Stimulated activated naive CD8-positive, alpha-beta T cell treated with anti-CD3 and anti-CD28 coated beads, Interleukin-15, Interleukin-2, amounts not matched to agents 100 U/mL and 50 U/mL, for 24 hours (primary cell): ENCODE data around the gene FCN2.
A peak's percentile ranks its signal among the peaks of the same experiment; 100 is the strongest.

Experiments
- ATAC-seq: fragments of 150-1000 bp; cut with Tn5 transposase; one replicate; pipeline ENCODE4 v1.10.0; 2021
- DNase-seq: peaks from one replicate; pipeline ENCODE4 v3.0.0; 2021

The FCN2 gene

DNA sequence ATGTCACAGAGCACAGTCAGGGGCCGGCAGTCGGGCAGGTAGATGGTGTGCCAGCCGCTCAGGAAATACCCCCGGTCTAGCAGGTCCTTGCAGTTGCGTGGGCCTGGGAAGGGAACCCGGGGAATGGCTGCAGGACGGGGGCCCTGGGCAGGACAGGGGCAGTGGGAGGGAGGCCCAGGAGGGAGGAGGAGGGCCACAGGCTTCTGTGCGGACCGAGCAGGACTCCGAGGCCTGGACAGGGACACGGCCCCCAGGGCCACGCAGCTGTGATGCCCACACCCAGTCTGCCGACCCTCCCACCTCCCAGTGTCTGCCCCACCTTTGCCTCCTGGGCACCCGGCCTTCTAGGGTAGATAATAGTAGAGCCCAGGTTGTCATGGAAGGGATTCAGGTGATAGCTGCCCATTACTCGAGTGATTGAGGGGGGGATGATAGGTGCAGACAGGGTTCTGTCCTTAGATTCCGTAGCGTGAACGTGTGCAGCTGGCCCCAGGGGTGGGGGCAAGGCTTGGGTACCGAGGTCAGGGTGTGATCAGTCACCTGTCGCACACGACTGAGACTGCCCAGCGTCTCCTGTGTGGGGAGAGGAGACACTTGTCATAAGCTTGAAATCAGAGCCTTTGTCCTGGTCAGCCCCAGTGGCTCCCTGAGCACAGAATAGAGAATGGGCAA is 32.6 kb downstream of the FCN2 start:
- no peak for ATAC-seq
- no peak for DNase-seq

DNA sequence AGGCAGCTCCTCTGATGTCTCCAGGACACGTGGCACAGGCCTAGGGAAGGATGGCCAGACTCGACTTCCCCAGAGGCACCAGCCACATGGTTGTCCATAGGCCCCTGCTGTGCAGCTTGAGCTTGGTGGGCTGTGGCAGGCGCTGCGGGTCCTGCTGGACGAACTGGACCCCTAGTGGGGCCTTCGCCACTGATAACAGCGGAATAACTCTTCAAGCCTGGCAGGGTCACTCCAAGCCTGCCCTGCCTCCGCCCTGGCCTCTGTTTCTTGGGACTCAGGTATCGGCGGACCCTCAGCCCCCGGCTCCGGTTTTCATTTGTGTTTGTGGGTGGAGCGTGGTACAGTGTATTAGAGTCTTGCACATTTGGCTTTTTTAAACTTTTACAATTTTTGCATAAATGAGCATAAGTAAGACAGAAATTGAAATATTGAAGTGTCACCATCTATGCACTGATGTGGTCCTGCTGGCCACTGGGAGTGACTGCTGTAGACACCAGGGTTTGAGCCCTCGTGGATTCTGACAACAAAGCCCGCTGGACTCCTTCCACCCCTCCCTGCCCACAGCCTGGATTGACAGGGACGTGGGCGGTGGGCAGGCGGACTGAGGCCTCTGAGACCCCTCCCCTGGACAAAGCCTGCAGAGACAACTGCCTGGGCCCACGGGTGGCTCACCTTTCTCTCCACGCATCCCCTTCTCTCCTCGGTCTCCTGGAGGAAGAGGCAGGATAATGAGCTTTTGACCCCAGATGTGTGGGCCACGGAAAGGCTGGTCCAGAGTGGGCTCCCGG is 33.3 kb downstream of the FCN2 start:
- ATAC-seq (no peak), DNase-seq (no peak)

DNA sequence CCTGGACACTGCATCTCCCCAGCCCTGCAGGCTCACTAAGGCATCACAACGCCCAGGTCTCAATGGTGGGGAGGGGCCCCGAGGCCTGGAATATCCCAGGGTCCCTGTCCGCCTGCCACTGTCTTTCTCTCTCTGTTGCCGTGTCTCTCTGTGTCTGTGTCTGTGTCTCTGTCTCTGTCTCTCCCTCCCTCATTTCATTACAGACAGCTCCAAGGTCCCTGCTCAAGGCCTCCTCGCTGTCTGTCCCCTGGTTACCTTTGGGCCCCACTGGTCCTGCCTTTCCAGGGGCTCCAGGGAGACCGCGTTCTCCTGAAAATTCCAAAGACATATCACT is 33.9 kb downstream of the FCN2 start:
- no peak for ATAC-seq
- DNase-seq, result no peak

DNA sequence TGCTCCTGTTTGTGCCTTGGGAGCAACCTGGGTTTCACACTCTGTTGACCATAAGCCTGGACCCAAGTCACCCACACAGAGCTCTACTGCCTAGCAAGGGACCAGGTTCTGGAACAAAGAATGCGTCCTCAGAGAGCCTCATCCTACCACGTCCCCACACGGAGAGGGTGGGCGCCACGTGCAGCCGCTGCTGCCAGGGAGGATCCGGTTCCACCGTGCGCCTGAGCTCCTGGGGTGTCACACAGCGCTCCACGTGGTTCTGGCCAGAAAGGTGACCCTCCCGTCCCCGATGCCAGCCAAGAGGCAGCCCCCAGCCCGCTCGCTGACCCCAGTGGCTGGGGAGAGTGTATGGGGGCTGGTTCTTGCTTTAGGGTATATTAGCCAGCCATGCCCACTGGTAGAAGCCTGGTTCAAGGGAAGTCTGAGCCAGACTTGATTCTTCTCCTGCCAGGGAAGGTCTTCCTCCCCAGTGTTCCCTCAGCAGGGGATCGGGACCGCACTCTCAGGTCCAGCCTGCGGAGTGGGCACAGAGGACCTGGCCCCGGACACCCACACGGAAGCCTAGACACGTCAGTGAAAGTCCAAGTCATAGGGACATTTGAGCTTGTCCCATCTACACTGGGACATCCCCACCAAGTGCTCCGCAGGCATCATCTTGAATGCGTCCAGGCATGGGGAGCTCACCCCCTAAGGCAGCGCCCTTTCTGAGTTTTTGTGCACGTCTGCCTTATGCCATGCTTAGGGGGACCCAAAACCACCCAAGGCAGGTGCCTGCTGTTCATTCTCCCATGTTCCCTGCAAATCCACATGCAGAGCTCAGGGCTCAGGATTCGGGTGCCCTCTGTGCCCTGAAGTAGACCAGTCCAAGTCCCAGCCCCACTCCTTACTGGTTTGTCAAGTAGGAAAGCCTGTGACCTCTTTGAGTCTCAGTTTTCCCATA is 34.7 kb downstream of the FCN2 start:
- ATAC-seq, result no peak

DNA sequence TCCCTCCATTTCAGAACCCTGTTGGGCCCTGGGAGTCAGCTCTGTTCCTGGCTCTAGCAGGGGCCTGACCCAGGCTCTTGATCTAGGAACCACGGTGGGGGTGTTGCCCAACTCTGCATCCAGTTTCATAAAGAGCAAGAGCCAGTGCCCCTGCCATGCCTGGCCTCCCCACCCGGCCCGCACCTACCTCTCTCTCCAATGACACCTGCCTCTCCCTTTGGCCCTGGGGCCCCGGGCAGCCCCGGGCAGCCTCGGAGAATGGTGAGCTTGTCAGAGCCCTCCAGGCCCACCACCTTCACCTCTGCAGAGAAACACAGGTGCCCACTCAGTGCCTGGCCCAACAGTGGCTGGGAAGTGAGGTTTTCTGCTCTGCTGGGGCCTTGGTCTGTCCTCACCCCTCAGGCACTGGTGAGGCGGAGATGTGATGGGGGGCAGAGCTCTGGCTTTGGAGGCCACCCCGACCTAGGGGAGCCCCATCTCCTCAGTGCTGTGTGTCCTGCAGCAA is 35.6 kb downstream of the FCN2 start:
- no peak for ATAC-seq
- DNase-seq, result no peak

More for the DNA sequence above, 34.7 kb downstream of the FCN2 start:
- no peak for DNase-seq

DNA sequence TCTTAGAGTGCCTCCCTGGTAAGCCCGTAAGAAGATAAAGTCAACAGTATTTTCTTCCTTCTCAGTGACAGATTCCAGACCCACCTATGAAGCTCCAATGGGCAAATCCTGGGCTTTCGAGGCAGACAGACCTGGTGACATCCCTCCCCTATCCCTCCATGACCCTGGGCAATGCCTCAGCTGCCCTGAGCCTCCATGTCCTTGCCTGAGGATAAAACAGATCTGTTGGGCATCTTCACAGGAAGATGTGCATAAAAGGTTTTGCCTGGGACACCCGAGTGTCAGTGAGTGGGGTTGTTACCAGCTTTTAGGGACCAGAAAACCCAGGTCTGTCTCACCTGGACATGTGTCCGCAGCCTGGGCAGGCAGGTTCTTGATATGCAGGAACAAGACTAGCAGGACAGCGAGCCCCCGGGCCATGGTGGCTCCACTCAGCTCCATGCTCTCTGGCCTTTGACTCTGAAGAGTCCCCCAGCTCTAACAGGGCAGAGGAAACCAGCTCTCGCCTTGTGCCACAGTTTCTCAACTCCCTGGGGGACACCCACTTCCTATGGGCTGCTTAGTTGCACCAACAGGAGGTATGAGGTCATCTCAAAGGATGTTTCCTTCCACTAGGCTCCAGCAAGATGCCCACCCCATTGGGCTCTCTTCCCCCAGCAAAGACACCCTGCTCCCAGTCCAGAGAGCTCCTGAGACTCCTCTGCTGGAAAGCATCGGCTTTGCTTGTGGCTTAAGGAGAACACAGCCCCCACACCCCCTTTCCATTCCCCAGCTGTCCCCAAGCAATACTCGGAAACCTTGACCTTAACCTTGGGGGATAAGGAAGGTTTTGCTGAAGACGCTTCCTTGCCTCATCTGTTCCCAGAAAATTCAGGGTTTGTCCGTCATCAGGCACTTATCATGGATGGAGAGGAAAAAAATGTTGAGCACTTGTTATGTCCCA is 37.1 kb downstream of the FCN2 start, which contains the start of gene FCN1:
FCN1 (minus strand) TSS at position 482 of the 943 bp plus-strand sequence; CDS start at position 441, 41 bp downstream.
- DNase-seq, result no peak

DNA sequence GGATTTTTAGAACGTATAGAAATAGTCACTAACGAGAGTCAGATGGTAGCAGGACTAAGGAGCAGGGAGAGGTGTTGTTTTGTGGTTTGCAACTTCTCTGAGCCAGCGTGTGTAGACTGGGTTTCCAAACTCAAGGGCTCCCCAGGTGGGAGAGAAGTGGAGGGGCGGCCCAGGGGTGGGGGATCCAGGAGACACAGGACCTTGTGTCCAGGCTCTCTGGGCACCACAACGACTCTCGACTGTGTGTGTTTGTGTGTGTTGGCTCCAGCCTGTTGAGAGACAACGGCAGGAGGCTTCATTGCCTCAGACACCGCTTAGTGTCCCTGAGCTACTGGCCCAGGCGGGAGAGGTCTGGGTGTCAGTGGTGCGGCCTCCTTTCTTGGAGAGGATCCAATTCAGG is 38.0 kb downstream of the FCN2 start:
- ATAC-seq (no peak), DNase-seq (no peak)

More for the DNA sequence above, 37.1 kb downstream of the FCN2 start, which contains the start of gene FCN1:
- no peak for ATAC-seq

DNA sequence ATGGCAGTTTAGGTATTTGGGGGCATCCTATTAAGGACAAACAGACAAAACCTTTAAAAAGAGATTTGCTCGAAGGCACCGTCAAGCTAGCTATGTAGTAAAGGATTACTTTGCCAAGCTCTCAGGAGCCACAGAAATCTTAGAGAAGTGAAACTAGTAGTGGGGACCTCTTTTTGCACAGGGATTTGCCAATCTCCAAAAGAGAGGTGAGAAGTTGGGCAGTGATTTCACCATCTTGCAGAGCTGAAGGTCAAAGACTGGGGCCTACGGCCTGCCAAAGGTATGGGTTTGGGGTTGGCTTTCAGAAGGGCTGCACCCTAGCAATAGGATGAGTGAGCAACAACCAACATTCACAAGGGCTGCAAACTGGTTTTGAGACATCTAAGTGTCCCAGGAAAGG is 38.7 kb downstream of the FCN2 start:
- ATAC-seq, result no peak

DNA sequence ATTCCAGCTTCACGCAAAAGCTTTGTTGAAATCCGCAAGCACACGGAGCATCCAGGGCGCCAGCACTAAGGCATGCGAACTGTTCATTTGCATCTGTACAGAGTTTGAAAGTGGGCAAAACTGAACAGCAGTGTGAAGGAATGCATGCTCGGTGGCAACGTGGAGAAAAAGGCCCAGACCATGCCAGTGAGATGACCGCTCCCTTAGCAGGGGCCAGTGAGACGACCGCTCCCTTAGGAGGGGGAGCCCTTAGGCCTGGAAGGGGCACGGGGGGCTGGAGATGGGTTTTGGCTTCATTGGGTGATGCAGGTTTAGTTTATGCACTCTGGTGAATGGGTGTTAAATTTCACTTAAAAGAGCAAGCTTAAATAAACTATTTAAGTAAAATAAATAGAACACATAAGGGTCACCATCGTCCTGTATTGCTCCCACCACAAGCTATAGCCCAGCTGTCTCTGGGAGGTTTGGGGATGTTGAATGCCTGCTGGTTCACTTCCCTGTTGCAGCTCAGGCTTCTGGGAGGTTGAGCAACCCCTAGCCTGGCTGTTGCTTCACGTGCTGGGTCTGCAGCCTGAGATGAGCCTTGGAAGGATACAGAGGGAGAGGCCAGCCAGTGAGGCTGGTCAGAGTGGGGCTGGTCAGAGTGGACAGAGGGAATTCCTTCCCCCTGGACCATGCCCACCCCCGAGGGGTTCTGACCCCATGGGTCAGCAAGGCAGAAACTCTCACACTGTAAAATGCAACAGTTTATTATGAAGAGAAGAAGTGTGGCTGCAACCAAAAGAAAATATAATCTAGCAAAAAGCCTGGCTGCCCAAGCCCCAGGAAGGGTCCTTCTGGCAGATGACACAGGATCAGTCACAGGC is 41.7 kb downstream of the FCN2 start:
- no peak for DNase-seq
- ATAC-seq, result no peak

More for the DNA sequence above, 38.7 kb downstream of the FCN2 start:
- DNase-seq, result no peak

DNA sequence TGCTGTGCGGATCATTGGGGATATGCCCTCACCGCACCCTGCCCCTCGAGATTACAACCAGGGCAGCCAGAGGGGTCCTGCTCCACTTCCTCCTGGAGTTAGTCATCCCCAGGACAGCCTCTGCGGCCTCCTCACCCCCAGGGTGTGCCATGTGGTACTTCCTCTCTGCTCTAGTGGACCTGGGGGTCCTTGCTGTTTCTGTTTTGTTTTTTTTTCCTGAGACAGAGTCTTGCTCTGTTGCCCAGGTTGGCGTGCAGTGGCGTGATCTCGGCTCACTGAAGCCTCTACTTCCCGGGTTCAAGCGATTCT is 42.3 kb downstream of the FCN2 start:
- no peak for DNase-seq
- no peak for ATAC-seq

DNA sequence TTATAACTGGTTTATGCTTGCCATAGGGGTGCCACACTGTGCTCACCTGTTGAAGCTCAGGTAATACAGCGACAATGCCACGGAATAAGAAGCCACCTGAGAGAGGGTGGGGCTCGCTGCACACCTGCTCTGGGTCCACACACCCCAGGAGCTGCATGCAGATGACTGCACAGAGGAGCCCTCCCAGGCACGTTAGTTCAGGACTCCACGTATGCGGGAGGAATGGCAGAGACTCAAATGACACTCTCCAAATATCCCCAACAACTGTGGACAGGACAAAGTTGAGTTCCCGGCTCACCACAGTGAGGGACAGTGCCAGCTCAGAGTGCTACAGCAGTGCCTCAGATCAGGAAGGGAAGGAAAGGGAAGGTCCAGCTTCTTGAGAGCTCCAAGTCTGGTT is 42.9 kb downstream of the FCN2 start:
- ATAC-seq (no peak), DNase-seq (no peak)

DNA sequence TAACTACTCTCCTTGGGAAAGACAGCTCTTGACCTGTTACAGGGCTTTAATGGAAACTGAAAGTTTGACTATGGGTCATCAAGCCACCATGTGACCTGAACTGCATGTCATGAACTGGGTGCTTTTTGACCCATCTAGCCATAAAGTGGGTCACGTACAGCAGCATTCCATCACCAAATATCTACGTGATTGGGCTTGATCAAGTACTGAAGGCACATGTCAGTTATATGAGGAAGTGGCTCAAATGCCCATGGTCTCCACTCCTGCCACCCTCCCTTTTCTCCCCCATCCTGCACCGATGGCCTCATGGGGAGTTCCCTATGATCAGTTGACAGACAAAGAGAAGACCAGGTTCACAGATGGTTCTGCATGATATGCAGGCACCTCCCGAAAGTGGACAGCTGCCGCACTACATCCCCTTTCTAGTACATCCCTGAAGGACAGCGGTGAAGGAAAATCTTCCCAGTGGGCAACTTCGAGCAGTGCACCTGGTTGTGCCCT is 44.5 kb downstream of the FCN2 start:
- no peak for DNase-seq
- no peak for ATAC-seq

DNA sequence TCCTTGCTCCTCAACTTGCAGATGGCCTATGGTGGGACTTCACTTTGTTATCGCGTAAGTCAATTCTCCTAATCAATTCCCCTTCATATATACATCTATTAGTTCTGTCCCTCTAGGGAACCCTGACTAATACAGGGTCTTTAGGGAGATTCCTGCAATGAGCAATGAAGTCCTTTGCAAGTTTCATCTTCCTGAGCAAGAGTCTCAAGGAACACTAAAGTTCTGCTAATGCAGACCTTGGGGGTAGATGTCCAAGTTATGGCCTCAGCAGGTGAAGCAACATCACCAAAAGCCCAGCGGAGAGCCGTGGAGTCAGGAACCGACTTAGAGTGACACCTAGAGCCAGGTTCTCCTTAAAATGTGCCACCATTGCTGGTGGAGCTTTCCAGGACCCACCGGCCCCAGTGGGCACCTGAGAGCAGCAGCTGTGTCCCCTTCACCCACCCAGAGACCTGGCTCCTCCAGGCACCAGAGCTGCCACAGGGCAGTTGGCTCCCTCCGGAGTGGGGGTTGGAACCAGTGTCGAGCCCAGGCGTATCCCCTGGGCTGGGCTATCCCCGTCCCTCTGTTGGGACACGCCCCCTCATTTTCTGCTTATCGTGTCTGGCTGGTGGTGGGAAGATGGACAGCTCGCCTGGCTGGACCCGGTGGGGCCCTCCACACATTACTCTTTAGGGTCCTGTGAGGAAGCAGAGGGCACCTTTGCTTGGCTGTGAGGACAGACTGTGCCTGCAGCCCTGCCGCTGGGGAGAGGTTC is 48.0 kb downstream of the FCN2 start:
- peak; percentile 14 for ATAC-seq

DNA sequence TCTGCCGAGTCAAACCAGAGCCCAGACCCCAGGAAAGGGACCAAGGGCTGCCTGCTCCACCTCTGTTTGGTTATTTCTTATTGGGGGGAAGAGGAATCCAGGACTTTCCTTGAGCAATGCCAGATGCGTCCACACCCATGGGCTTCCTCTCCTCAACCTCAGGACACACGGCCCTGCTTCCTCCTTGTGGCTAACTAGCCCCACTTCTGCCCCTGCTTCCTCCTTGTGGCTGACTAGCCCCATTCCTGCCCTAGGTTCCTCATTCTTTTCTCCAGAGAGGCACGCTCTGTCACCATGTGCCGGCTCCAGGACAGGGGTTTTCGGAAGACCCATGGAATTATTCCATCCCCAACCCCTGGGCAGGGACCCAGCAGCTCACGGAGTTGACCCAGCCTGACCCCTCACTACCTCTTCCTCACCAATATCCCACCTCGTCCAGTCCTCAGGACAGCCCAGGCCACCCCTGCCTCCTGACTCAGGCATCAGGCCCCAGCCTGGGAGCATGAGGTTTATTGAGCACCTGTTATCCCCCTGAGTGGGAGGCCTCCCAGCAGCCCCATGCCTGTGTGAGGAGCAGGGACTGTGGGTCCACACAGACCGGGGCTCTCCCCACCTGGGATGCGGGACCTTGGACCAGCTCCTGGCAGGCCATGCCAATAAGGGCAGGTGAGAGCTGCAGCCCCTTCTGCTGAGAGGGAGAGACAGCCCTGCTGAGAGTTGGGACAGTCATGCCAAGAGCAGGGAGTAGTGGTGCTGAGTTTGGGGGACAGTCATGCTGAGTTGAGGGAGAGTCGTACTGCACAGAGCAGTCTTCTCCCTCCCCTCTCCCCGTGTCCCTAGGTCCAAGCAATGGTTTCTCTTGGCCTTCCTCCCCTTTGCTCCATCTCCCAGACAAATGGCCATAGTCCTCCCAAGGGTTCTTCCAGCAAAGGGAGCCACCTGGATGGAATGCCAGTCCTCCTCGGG is 48.9 kb downstream of the FCN2 start:
- ATAC-seq, result peak; percentile 25
- DNase-seq, result no peak

More for the DNA sequence above, 48.0 kb downstream of the FCN2 start:
- DNase-seq, result no peak

DNA sequence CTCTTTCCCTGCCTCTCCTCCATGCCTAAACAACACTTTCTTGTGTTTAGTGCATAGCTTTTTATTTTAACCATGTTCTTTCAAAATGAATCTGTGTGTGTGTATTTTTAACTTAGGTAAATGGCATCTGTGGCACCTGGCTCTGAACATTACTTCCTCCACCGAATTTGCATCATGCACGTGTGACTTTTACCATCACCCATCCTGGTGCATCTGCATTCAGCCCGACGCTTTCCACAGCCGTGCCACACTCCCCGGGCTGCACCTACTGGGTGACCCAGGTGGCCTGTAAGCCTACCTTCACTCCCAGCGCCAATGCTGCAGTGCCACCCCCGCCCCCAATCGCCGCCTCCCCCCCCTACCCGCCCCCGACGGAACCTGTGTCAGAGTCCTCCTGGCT is 49.8 kb downstream of the FCN2 start:
- ATAC-seq (no peak), DNase-seq (no peak)

DNA sequence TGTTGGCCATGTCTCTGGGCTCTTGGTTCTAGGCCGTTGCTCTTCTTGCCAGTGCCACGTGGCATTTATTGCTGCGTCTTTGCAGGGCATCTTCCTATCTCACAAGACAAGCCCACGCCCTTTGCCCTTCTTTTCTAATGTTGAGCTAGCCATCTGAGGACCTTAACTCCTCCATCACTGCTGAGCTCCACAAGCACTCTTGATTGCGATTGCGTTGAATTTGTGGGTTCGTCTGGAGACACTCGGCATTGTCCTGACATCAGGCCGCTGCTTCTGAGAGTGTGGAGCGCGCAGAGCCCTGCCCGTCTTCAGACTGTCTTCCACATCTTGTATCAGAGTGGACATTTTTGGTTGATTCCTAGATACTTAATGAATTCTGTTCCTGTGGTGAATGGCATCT is 51.6 kb downstream of the FCN2 start:
- ATAC-seq, result no peak
- DNase-seq, result no peak

DNA sequence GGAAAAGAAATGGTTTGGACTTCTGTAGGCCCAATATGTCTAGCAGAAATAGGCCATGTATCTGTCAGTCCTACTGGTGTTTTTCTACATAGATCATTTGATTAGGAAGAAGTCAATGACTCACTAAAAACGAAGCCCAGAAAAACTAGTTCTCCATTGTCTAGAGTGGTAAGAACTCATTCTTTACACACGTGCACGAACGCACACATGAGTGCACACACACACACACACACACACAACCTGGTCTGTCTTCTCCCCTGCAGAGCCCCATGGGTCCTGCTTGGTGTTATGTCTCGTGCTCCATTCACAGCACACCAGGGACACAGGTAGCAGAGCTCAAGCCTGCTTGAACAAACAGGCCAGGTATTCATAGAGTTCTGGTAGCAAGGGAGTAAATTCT is 52.0 kb downstream of the FCN2 start:
- ATAC-seq, result no peak
- no peak for DNase-seq

DNA sequence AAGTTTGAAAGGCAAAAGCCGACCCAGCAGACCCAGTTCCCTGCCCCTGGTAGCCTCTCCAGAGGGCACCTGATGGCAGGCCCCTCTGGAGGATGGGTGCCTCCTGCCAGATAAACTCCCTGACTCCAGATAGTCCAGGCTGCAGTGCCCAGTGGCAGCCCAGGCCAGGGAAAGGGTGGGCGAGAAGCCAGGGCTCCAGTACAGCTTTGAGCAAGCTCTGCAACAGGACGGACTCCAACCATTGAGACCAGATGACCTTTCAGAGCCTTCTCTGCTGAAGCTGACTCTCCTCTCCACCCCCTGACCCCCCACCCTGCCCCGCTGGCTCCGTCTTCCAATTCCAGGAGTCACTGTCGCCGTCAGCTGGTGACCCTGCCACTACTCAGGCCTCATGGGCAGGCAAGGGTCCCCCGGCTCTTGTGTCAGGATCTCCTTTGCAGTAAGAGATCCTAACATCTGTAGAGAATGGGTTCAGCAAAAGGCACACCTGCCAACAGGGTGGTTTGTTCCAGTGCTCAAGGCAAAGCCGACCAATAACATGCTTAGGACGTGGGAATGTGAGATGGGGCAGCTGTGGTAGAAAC is 52.6 kb downstream of the FCN2 start:
- no peak for ATAC-seq
- no peak for DNase-seq
